Measurements from ENCODE around the gene PLXNB3.

DNA sequence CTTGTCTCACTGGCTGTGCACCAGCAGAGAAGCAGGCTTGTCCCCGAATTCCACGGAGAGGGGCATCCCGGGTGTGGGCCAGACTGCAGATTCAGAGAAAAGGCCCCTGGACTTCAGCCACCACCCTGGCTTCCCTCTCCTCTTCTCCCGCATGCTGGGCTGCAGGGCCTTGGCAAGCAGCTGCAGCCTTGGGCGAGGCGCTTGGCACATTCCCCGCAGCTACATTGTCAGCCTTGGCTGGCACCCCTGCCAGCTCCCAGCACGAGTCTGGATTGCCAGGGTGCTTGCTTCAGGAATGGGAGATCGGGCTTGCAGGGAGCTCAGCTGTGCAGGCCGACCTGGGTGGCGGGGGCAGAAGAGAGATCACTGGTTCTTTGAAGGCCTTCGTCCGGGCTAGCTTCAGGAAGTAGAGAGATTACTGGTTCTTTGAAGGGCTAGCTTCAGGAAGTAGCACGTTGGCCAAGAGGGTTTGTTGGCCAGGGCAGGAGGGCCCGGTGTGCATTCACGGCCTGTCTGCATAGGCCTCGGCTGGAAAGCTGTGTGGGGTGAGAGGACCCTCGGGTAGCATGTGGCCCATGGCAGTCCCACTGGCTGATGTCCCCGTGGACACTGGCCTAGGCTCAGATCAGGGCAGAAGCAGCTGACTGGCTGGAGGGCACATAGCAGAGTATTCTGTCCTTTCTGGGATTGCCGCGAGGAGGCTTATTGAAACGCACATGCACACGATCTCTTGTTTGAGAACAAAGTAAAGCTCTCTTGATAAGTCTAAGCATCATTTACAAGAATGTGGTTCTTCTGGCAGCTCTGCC, 36.7 kb upstream of the PLXNB3 start:
- TF ChIP-seq, protein P1, sequence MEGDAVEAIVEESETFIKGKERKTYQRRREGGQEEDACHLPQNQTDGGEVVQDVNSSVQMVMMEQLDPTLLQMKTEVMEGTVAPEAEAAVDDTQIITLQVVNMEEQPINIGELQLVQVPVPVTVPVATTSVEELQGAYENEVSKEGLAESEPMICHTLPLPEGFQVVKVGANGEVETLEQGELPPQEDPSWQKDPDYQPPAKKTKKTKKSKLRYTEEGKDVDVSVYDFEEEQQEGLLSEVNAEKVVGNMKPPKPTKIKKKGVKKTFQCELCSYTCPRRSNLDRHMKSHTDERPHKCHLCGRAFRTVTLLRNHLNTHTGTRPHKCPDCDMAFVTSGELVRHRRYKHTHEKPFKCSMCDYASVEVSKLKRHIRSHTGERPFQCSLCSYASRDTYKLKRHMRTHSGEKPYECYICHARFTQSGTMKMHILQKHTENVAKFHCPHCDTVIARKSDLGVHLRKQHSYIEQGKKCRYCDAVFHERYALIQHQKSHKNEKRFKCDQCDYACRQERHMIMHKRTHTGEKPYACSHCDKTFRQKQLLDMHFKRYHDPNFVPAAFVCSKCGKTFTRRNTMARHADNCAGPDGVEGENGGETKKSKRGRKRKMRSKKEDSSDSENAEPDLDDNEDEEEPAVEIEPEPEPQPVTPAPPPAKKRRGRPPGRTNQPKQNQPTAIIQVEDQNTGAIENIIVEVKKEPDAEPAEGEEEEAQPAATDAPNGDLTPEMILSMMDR (IDR thresholded peaks at IDR 0.05; ENCODE audit: low read depth, low read length) = no peak
- no peak for TF ChIP-seq POLR2A (IDR thresholded peaks at IDR 0.05; ENCODE audit: extremely low read depth, insufficient read length)
